Adrenal gland (tissue), 12 donors: Measurements from ENCODE around the gene DMD. TPM values are rescaled to one million over a fixed set of nuclear protein-coding genes. Genes with fewer than 3 reads are reported as not detected.

Experiments
- DNase-seq, 7 donors: peaks; one replicate each; pipeline ENCODE4 v3.0.0-alpha.2; 2019 to 2020
- H3K27ac ChIP-seq, 5 donors: fragments of 200-600 bp; sonication (generic) in 4 of 5; 1 replicate in 3 of 5; 2 replicates in 2 of 5; pipeline versions ENCODE4 v1.5.1 to v1.8.0; 2016 to 2020; ENCODE audit warnings: mild to moderate bottlenecking in 1 of 5
- H3K27me3 ChIP-seq: fragments of 200-600 bp; 2 replicates; pipeline ENCODE4 v1.8.0; 2021
- H3K36me3 ChIP-seq, 2 donors: fragments of 200-600 bp; replicated peaks in 1 of 2; 1 replicate in 1 of 2; 2 replicates in 1 of 2; pipeline versions ENCODE4 v1.5.1 to v1.8.0; 2018 to 2022
- H3K4me1 ChIP-seq, 2 donors: fragments of 200-600 bp; replicated peaks in 1 of 2; 1 replicate in 1 of 2; 2 replicates in 1 of 2; pipeline versions ENCODE4 v1.5.1 to v1.8.0; 2018 to 2021
- H3K4me3 ChIP-seq, 4 donors: fragments of 200-600 bp; sonication (generic) in 3 of 4; one replicate each; pipeline ENCODE4 v1.5.1; 2016 to 2018
- H3K9me3 ChIP-seq, 3 donors: fragments of 200-600 bp; sonication (generic) in 1 of 3; replicated peaks in 1 of 3; 1 replicate in 2 of 3; 2 replicates in 1 of 3; pipeline versions ENCODE4 v1.5.1 to v1.8.0; 2016 to 2021
- POLR2A ChIP-seq, 2 donors: fragments of 450-650 bp; IDR thresholded peaks; one replicate each; pipeline ENCODE4 v1.6.1; 2017; ENCODE audit warnings: antibody characterized with exemption in 2 of 2, mild to moderate bottlenecking in 2 of 2, moderate library complexity in 1 of 2
- WGBS, 4 donors: extraction: QIAGEN DNeasy Blood & Tissue Kit in 2 of 4; methylation state at CpG; one replicate each; pipeline versions ENCODE4 v1.1.5 to v1.1.7; 2013 to 2017; 5-methylcytosine and 5-hydroxymethylcytosine counted together
- intact Hi-C, 2 donors: fragments of 100-400 bp; cut with DNase I; formaldehyde crosslinking; loops; one replicate each; pipeline versions ENCODE4 v1.14.1 to v1.15.0; 2022 to 2023
- polyA plus RNA-seq, 3 donors: library from polyadenylated mRNA; stranded (reverse); fragments of 200-250 nt in 2 of 3; fragments of 350-450 nt in 1 of 3; fragmentation: Illumina TruSeq in 1 of 3; extraction: RNeasy Lipid Tissue Mini Kit (QIAGEN cat#74804) in 1 of 3; gene quantifications; one replicate each; pipeline ENCODE4 v1.2.3, GENCODE V29; 2013 to 2014
- total RNA-seq, 9 donors: library from RNA; depleted of rRNA in 4 of 9; stranded (reverse); fragments of >200 nt in 4 of 9; fragments of 120-200 nt in 1 of 9; fragmentation: NEBNext Ultra II Directional in 1 of 9; extraction: Animal tissue kit (Norgen Biotek cat#: 25700) in 1 of 9; gene quantifications; one replicate each; pipeline versions ENCODE4 v1.1.0 to v1.2.4, GENCODE V29; 2013 to 2023
- TF ChIP-seq, protein P1 (sequence below), 6 experiments: fragments of 450-650 bp in 4 of 6; fragments of 200-600 bp in 2 of 6; sonication (generic) in 1 of 6; IDR thresholded peaks; 1 replicate in 5 of 6; 2 replicates in 1 of 6; pipeline versions ENCODE4 v1.5.1 to v1.8.0; 2016 to 2021; ENCODE audit warnings: antibody characterized with exemption in 6 of 6, mild to moderate bottlenecking in 2 of 6, moderate library complexity in 1 of 6
- donor health status: healthy with polysubstance abuse.
- donor health status: Bipolar disorder and iron deficiency.
- donor health status: DM: yes; HTN: yes; CAD: no.
- donor health status: DM: no; HTN: no; CAD: no.
- donor health status: DM: no; HTN: no; CAD: no.
- donor health status: DM: yes; HTN: yes; CAD: no.

The DMD gene
- total and polyA plus RNA-seq, 12 donors, result 14.6 to 89.7 (median 36.2) TPM

DNA sequence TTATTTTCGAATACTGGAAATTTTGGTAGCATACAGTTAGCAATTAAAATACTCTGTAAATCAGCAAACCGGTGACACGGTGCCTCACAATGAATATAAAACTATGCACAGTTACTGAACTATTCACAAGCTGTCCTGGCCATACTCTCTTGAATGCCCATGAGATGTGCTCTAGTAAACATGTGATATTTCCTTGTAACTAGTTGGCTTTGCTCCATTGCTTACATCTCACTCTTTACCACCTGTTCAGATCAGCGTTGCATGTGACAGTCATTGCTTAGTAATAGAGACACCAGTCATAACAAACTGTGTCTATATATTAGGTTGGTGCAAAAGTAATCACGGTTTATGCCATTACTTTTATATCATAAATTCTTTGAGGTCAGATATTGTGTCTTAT, 1241.6 kb downstream of the DMD start:
- Histone ChIP-seq H3K9me3 (no peaks in the 10 kb centered on the region), H3K4me3 (no peak overlapping the region), H3K27ac (no peak overlapping the region), H3K27me3 (no peaks in the 10 kb centered on the region), H3K4me1 (no peaks in the 10 kb centered on the region), H3K36me3 (no peaks in the 10 kb centered on the region)
- intact Hi-C loops, result no loop called here
- 71 to 92% (median 84%) methylated on average over 5 of the region's 5 CpGs for WGBS, 4 donors
- TF ChIP-seq, protein P1, sequence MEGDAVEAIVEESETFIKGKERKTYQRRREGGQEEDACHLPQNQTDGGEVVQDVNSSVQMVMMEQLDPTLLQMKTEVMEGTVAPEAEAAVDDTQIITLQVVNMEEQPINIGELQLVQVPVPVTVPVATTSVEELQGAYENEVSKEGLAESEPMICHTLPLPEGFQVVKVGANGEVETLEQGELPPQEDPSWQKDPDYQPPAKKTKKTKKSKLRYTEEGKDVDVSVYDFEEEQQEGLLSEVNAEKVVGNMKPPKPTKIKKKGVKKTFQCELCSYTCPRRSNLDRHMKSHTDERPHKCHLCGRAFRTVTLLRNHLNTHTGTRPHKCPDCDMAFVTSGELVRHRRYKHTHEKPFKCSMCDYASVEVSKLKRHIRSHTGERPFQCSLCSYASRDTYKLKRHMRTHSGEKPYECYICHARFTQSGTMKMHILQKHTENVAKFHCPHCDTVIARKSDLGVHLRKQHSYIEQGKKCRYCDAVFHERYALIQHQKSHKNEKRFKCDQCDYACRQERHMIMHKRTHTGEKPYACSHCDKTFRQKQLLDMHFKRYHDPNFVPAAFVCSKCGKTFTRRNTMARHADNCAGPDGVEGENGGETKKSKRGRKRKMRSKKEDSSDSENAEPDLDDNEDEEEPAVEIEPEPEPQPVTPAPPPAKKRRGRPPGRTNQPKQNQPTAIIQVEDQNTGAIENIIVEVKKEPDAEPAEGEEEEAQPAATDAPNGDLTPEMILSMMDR (IDR thresholded peaks at IDR 0.05), result no peak
- no peak for TF ChIP-seq POLR2A (IDR thresholded peaks at IDR 0.05)
- DNase-seq, result no peak

DNA sequence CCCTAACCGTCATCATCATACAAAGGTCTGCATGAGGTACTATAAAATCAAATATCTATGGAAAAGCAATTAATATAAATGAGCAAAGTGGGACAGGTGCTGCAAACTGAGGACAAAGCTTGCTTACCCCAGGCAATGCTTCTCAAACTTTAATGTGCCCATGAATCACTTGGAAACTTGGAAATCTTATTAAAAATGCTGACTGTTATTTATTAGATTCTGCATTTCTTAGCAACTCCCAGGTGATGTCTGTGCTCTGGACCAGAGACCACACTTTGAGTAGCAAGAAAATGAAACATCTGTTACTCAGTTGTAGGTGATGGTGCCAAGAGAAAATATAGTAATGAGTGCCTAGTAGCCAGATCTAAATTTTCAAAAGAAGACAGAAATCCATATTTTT, 1249.1 kb downstream of the DMD start:
- intact Hi-C loops, result no loop called here
- no peak for TF ChIP-seq POLR2A (IDR thresholded peaks at IDR 0.05)
- TF ChIP-seq, protein P1 (IDR thresholded peaks at IDR 0.05), result no peak

DNA sequence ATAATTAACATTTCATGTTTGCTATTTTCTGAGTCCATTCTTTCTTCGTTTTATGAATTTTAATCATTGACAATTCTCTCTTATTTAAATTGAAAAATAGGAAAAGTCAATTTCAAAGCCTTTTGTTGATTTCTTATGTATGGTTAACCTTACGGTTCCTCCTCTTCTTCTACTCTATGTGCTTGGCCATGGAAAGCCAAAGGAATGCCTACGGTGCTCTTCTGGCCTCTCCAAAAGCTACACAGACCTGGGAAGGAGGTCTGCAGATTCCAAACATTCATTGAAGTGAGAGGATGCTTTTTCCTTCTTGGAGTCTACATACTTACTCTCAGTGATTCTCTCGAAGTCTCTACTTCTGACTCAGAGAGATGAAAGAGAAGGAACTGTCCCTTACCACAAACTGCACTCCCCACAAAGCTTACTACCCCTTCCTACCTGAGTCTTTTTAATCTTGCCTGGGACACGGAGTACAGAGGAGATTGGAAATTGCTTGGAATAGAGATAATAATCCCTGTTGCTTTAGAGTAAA, 1276.4 kb downstream of the DMD start:
- no peak overlapping the region for H3K27ac ChIP-seq
- no peak for DNase-seq
- no peaks in the 10 kb centered on the region for H3K4me1 ChIP-seq
- no peaks in the 10 kb centered on the region for H3K9me3 ChIP-seq
- TF ChIP-seq, protein P1 (IDR thresholded peaks at IDR 0.05), result no peak
- no peak for TF ChIP-seq POLR2A (IDR thresholded peaks at IDR 0.05)
- no peaks in the 10 kb centered on the region for H3K27me3 ChIP-seq
- no peaks in the 10 kb centered on the region for H3K36me3 ChIP-seq
- WGBS, 4 donors, result 64 to 84% (median 77%) methylated on average over 5 of the region's 5 CpGs
- intact Hi-C loops, result no loop called here
- no peak overlapping the region for H3K4me3 ChIP-seq

More for the DNA sequence above, 1249.1 kb downstream of the DMD start:
- H3K27ac ChIP-seq, result no peak overlapping the region
- DNase-seq, result no peak
- H3K36me3 ChIP-seq, result no peaks in the 10 kb centered on the region
- no peak overlapping the region for H3K4me3 ChIP-seq
- no peaks in the 10 kb centered on the region for H3K27me3 ChIP-seq
- no peaks in the 10 kb centered on the region for H3K9me3 ChIP-seq
- no peaks in the 10 kb centered on the region for H3K4me1 ChIP-seq
- WGBS, 4 donors, result 61 to 94% (median 83%) methylated on average over 1 of the region's 1 CpG

DNA sequence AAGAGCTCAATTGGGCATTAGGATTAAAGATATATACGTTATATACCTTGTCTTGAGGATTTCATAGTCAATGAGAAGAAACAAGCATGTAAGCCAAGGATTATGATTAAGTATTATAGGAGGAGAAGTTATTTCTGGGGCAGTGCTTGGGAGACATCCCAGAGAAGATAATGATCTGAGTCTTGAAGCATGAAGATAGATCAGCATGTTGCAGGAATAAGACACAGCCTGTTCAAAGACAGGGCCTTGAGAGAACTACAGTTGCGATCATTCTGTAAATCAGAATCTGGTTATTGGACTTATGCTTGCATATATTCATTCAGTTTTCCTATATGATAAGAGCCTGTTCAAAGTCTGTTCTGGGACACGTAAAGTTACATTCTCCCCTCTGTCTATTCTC, 1277.3 kb downstream of the DMD start:
- intact Hi-C loops, result no loop called here
- no peak for DNase-seq
- Histone ChIP-seq H3K36me3 (no peaks in the 10 kb centered on the region), H3K4me3 (no peak overlapping the region), H3K4me1 (no peaks in the 10 kb centered on the region), H3K27ac (no peak overlapping the region), H3K27me3 (no peaks in the 10 kb centered on the region), H3K9me3 (no peaks in the 10 kb centered on the region)
- no peak for TF ChIP-seq POLR2A (IDR thresholded peaks at IDR 0.05)
- TF ChIP-seq, protein P1 (IDR thresholded peaks at IDR 0.05), result no peak
- 66 to 88% (median 77%) methylated on average over 3 of the region's 3 CpGs for WGBS, 4 donors
